GM20000 (cell line): ENCODE data around the gene ZNF556.
"Not testable (repeated sequence)": the region's sequence is repeated elsewhere in the genome, so short reads cannot be mapped to it uniquely, and the experiment has no call there.

ENCODE experiments used
- DNase-seq: peaks from one replicate; pipeline ENCODE4 v3.0.0; 2012; ENCODE audit warnings: low spot score
- CTCF ChIP-seq: IDR thresholded peaks from 2 replicates; pipeline ENCODE4 v1.5.1; 2012; ENCODE audit warnings: mild to moderate bottlenecking, control low read depth; ENCODE audit errors: extremely low read depth, missing control alignments

The ZNF556 gene

GRCh38 chr19:2900296-2901252 lies 33.4 kb downstream of the ZNF556 start, which contains the start of gene ZNF57:
TSS of gene ZNF57 (plus strand) at chr19:2900928. CDS start at chr19:2901046, 118 bp downstream.
- peak; percentile 99 for DNase-seq
- no peak for TF ChIP-seq CTCF

GRCh38 chr19:2902590-2903218 lies 35.6 kb downstream of the ZNF556 start:
- TF ChIP-seq CTCF = no peak
- no peak for DNase-seq

- not testable (repeated sequence) for DNase-seq
These were observed 36.2 kb downstream of the ZNF556 start for GRCh38 chr19:2903326-2903725.

GRCh38 chr19:2905918-2906519 lies 38.9 kb downstream of the ZNF556 start:
- DNase-seq = no peak
- TF ChIP-seq CTCF = no peak

GRCh38 chr19:2906631-2907195 lies 39.6 kb downstream of the ZNF556 start:
- no peak for DNase-seq
- no peak for TF ChIP-seq CTCF

GRCh38 chr19:2912306-2912705 lies 45.2 kb downstream of the ZNF556 start:
- no peak for DNase-seq
- TF ChIP-seq CTCF = no peak

- no peak for DNase-seq
- no peak for TF ChIP-seq CTCF
These were observed 50.4 kb downstream of the ZNF556 start for GRCh38 chr19:2917275-2918184.
